ENCODE data around the gene TUBB2A.

The TUBB2A gene

GRCh38 chr6:3122823-3123182 lies 34.5 kb downstream of the TUBB2A start:
- Histone ChIP-seq H4K20me1 (ENCODE audit: low read depth, low read length) (no peaks in the 10 kb centered on the region), H3K4me2 (ENCODE audit: low read depth, low read length, poor library complexity, severe bottlenecking) (no peak overlapping the region), H3K27me3 (ENCODE audit: low read length) (no peaks in the 10 kb centered on the region), H3K9me2 (replicated peaks; ENCODE audit: insufficient read depth, low read length) (no peaks in the 10 kb centered on the region), H3F3A (ENCODE audit: insufficient read depth) (peaks cover 5% of the 10 kb centered on the region; the same call in 1 of the 2 replicates), H2AFZ (ENCODE audit: low read depth, low read length, severe bottlenecking) (no peak overlapping the region), H3K9ac (ENCODE audit: low read length) (no peak overlapping the region), H3K36me3 (ENCODE audit: low read length) (no peaks in the 10 kb centered on the region), H3K9me3 (ENCODE audit: insufficient read depth, low read length) (no peaks in the 10 kb centered on the region), H3K4me3 (ENCODE audit: insufficient read depth, low read length, poor library complexity, severe bottlenecking) (no peak overlapping the region), H3K27ac (ENCODE audit: low read depth, low read length) (no peak overlapping the region), H3K79me2 (ENCODE audit: insufficient read depth, low read length) (no peaks in the 10 kb centered on the region)
- TF ChIP-seq EZH2phosphoT487 (conservative IDR thresholded peaks at IDR 0.05; ENCODE audit: low read length) (no peak), CTCF (IDR thresholded peaks at IDR 0.05; ENCODE audit: insufficient read depth, low read length, poor library complexity, severe bottlenecking) (no peak)

DNA sequence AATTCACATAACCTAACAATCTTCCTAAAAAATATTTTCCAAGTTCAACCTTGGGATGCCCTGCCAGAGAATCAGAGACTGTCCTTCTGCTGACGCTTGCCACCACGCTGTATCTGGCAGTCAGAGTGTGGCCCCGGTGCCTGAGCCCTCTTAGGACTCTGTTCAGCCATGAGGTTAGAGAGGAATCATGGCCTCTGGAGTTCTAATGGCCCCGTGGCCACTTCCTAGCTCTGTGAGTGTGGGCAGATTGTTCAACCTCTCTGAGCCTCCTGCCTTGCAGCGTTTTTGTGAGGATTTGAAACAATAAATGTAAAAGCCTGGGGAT lies 36.6 kb downstream of the TUBB2A start:
- Histone ChIP-seq H4K20me1 (ENCODE audit: low read depth, low read length) (no peaks in the 10 kb centered on the region), H3K79me2 (ENCODE audit: insufficient read depth, low read length) (no peaks in the 10 kb centered on the region), H3K9me3 (ENCODE audit: insufficient read depth, low read length) (no peaks in the 10 kb centered on the region), H3K27me3 (ENCODE audit: low read length) (no peaks in the 10 kb centered on the region), H3K4me3 (ENCODE audit: insufficient read depth, low read length, poor library complexity, severe bottlenecking) (no peak overlapping the region), H3K36me3 (ENCODE audit: low read length) (no peaks in the 10 kb centered on the region), H3K4me2 (ENCODE audit: low read depth, low read length, poor library complexity, severe bottlenecking) (no peak overlapping the region), H3K9ac (ENCODE audit: low read length) (no peak overlapping the region), H3F3A (ENCODE audit: insufficient read depth) (peaks cover 14% of the 10 kb centered on the region), H3K9me2 (replicated peaks; ENCODE audit: insufficient read depth, low read length) (no peaks in the 10 kb centered on the region), H2AFZ (ENCODE audit: low read depth, low read length, severe bottlenecking) (no peak overlapping the region), H3K27ac (ENCODE audit: low read depth, low read length) (no peak overlapping the region)
- TF ChIP-seq CTCF (IDR thresholded peaks at IDR 0.05; ENCODE audit: insufficient read depth, low read length, poor library complexity, severe bottlenecking): no peak
- TF ChIP-seq EZH2phosphoT487 (conservative IDR thresholded peaks at IDR 0.05; ENCODE audit: low read length): no peak

GRCh38 chr6:3119040-3119723 lies 38.2 kb downstream of the TUBB2A start:
- H3F3A ChIP-seq (ENCODE audit: insufficient read depth): peaks cover 13% of the 10 kb centered on the region
- peak overlapping the region; percentile 75 for H3K4me2 ChIP-seq (ENCODE audit: low read depth, low read length, poor library complexity, severe bottlenecking)
- no peaks in the 10 kb centered on the region for H3K79me2 ChIP-seq (ENCODE audit: insufficient read depth, low read length)
- peak overlapping the region; percentile 78 for H3K4me3 ChIP-seq (ENCODE audit: insufficient read depth, low read length, poor library complexity, severe bottlenecking)
- H3K36me3 ChIP-seq (ENCODE audit: low read length): no peaks in the 10 kb centered on the region
- H3K9me3 ChIP-seq (ENCODE audit: insufficient read depth, low read length): no peaks in the 10 kb centered on the region
- H3K27ac ChIP-seq (ENCODE audit: low read depth, low read length): no peak overlapping the region
- no peaks in the 10 kb centered on the region for H3K9me2 ChIP-seq (replicated peaks; ENCODE audit: insufficient read depth, low read length)
- H2AFZ ChIP-seq (ENCODE audit: low read depth, low read length, severe bottlenecking): peak overlapping the region; percentile 91
- peak overlapping the region; percentile 68 for H3K9ac ChIP-seq (ENCODE audit: low read length)
- no peak for TF ChIP-seq EZH2phosphoT487 (conservative IDR thresholded peaks at IDR 0.05; ENCODE audit: low read length)
- H3K27me3 ChIP-seq (ENCODE audit: low read length): no peaks in the 10 kb centered on the region
- no peaks in the 10 kb centered on the region for H4K20me1 ChIP-seq (ENCODE audit: low read depth, low read length)

GRCh38 chr6:3118353-3119039 lies 38.8 kb downstream of the TUBB2A start, which contains the start of gene BPHL:
Gene BPHL, plus strand, starts transcription at chr6:3118711. Its CDS starts 30 bp downstream, at chr6:3118741.
- H3K27ac ChIP-seq (ENCODE audit: low read depth, low read length): peak within 1 kb of the TSS; percentile 60
- no peaks in the 10 kb centered on the region for H3K9me2 ChIP-seq (replicated peaks; ENCODE audit: insufficient read depth, low read length)
- peak within 1 kb of the TSS; percentile 91 for H2AFZ ChIP-seq (ENCODE audit: low read depth, low read length, severe bottlenecking)
- H3K9me3 ChIP-seq (ENCODE audit: insufficient read depth, low read length): no peaks in the 10 kb centered on the region
- H3K4me2 ChIP-seq (ENCODE audit: low read depth, low read length, poor library complexity, severe bottlenecking): peak within 1 kb of the TSS; percentile 75
- H4K20me1 ChIP-seq (ENCODE audit: low read depth, low read length): no peaks in the 10 kb centered on the region
- TF ChIP-seq CTCF (IDR thresholded peaks at IDR 0.05; ENCODE audit: insufficient read depth, low read length, poor library complexity, severe bottlenecking): peak; percentile 10
- TF ChIP-seq EZH2phosphoT487 (conservative IDR thresholded peaks at IDR 0.05; ENCODE audit: low read length): no peak
- H3K9ac ChIP-seq (ENCODE audit: low read length): peak within 1 kb of the TSS; percentile 68
- H3K79me2 ChIP-seq (ENCODE audit: insufficient read depth, low read length): no peaks in the 10 kb centered on the region
- H3K4me3 ChIP-seq (ENCODE audit: insufficient read depth, low read length, poor library complexity, severe bottlenecking): peak within 1 kb of the TSS; percentile 78
- H3K27me3 ChIP-seq (ENCODE audit: low read length): no peaks in the 10 kb centered on the region
- peaks cover 13% of the 10 kb centered on the region for H3F3A ChIP-seq (ENCODE audit: insufficient read depth)
- 0 out of 2 replicates have a peak, but pooled peaks cover 6% of the 10 kb centered on the region for H3K36me3 ChIP-seq (ENCODE audit: low read length)

Data from SU-DHL-6 (cell line).